Measurements from ENCODE around the gene MYEOV. TPM values are rescaled to one million over a fixed set of nuclear protein-coding genes. Genes with fewer than 3 reads are reported as not detected.

The MYEOV gene
- total RNA-seq, 4 donors from 2014 or later = not detected

GRCh38 chr11:69265210-69265609 is 28.7 kb upstream of the MYEOV start:
- H3K4me1 ChIP-seq = peaks cover 0 to 16% (median 2%) of the 10 kb centered on the region in 4 donors
- H3K27ac ChIP-seq (replicated peaks in 1 of 4) = no peak overlapping the region
- WGBS = 91% methylated on average over 5 of the region's 6 CpGs
- H3K9me3 ChIP-seq = peaks cover 0 to under 1% (median 0%) of the 10 kb centered on the region in 4 donors
- intact Hi-C loops (cut with DNase I) = no loop called here
- no peak overlapping the region for H3K4me3 ChIP-seq
- DNase-seq (ENCODE audit: extremely low spot score) = no peak
- TF ChIP-seq POLR2A (IDR thresholded peaks at IDR 0.05; ENCODE audit: low read depth) = no peak
- no peak for TF ChIP-seq POLR2AphosphoS5 (IDR thresholded peaks at IDR 0.05)
- TF ChIP-seq CTCF (IDR thresholded peaks at IDR 0.05) = no peak
- TF ChIP-seq EP300 (IDR thresholded peaks at IDR 0.05) = no peak
- H3K27me3 ChIP-seq = peaks cover 0 to 21% (median 0%) of the 10 kb centered on the region in 4 donors
- no peaks in the 10 kb centered on the region for H3K36me3 ChIP-seq

- Histone ChIP-seq H3K4me3 (no peak overlapping the region), H3K36me3 (no peaks in the 10 kb centered on the region), H3K9me3 (no peaks in the 10 kb centered on the region), H3K27me3 (peaks cover 0 to 21% (median 0%) of the 10 kb centered on the region in 4 donors), H3K27ac (replicated peaks in 1 of 4) (no peak overlapping the region), H3K4me1 (peaks cover 0 to 16% (median 2%) of the 10 kb centered on the region in 4 donors)
- DNase-seq (ENCODE audit: extremely low spot score) = no peak
- TF ChIP-seq EP300 (IDR thresholded peaks at IDR 0.05) (no peak), POLR2AphosphoS5 (IDR thresholded peaks at IDR 0.05) (no peak), POLR2A (IDR thresholded peaks at IDR 0.05; ENCODE audit: low read depth) (no peak)
- WGBS = 98% methylated on average over 11 of the region's 11 CpGs
- intact Hi-C loops (cut with DNase I) = no loop called here
These were observed 27.9 kb upstream of the MYEOV start for GRCh38 chr11:69265911-69266510.

GRCh38 chr11:69267395-69267805 is 26.6 kb upstream of the MYEOV start:
- H3K4me1 ChIP-seq = peaks cover 0 to 16% (median 2%) of the 10 kb centered on the region in 4 donors
- WGBS = 58% methylated on average over 12 of the region's 12 CpGs
- no peaks in the 10 kb centered on the region for H3K9me3 ChIP-seq
- no peak overlapping the region for H3K4me3 ChIP-seq
- peaks cover 0 to 21% (median 0%) of the 10 kb centered on the region in 4 donors for H3K27me3 ChIP-seq
- no peak overlapping the region for H3K27ac ChIP-seq (replicated peaks in 1 of 4)
- H3K36me3 ChIP-seq = no peaks in the 10 kb centered on the region
- intact Hi-C loops (cut with DNase I) = no loop called here
- TF ChIP-seq POLR2AphosphoS5 (IDR thresholded peaks at IDR 0.05) (no peak), POLR2A (IDR thresholded peaks at IDR 0.05; ENCODE audit: low read depth) (no peak), EP300 (IDR thresholded peaks at IDR 0.05) (no peak), CTCF (IDR thresholded peaks at IDR 0.05) (no peak)
- DNase-seq (ENCODE audit: extremely low spot score) = no peak

DNA sequence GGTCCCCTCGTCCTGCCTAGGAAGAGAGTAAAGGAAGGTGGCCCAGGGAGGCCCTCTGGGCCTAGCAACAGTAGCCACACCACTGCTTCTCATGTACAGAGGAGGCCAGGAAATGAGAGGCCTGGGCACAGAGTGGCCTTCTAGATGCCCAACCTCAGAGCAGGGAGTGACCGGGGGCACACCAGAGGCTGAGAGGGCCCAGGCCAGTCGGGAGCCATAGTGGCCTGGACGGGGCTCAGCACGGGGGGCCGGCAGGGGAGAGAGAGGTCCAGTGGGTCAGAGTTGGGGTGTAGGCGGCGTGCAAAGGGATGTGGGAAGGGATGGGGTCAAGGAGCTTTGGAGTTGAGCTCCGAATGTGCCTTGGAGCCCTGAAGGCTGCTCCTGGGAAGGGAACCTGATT is 25.0 kb upstream of the MYEOV start:
- TF ChIP-seq EP300 (IDR thresholded peaks at IDR 0.05) (no peak), POLR2A (IDR thresholded peaks at IDR 0.05; ENCODE audit: low read depth) (no peak), POLR2AphosphoS5 (IDR thresholded peaks at IDR 0.05) (no peak), CTCF (IDR thresholded peaks at IDR 0.05) (no peak)
- Histone ChIP-seq H3K36me3 (no peaks in the 10 kb centered on the region), H3K4me1 (peaks cover 0 to 13% (median 2%) of the 10 kb centered on the region in 4 donors), H3K9me3 (no peaks in the 10 kb centered on the region), H3K27me3 (peaks cover 0 to 21% (median 0%) of the 10 kb centered on the region in 4 donors), H3K4me3 (no peak overlapping the region), H3K27ac (replicated peaks in 1 of 4) (no peak overlapping the region)
- 90% methylated on average over 9 of the region's 9 CpGs for WGBS
- DNase-seq (ENCODE audit: extremely low spot score) = no peak
- intact Hi-C loops (cut with DNase I) = no loop called here

- TF ChIP-seq POLR2AphosphoS5 (IDR thresholded peaks at IDR 0.05) (no peak), POLR2A (IDR thresholded peaks at IDR 0.05; ENCODE audit: low read depth) (no peak), CTCF (IDR thresholded peaks at IDR 0.05) (no peak), EP300 (IDR thresholded peaks at IDR 0.05) (no peak)
- intact Hi-C loops (cut with DNase I) = no loop called here
These were observed 24.6 kb upstream of the MYEOV start for GRCh38 chr11:69269388-69269787.

More at GRCh38 chr11:69269388-69269787, 24.6 kb upstream of the MYEOV start:
- 66% methylated on average over 4 of the region's 4 CpGs for WGBS
- no peak overlapping the region for H3K4me3 ChIP-seq
- H3K36me3 ChIP-seq = no peaks in the 10 kb centered on the region
- H3K4me1 ChIP-seq = peaks cover 0 to 10% (median 2%) of the 10 kb centered on the region in 4 donors
- peaks cover 0 to 18% (median 0%) of the 10 kb centered on the region in 4 donors for H3K27me3 ChIP-seq
- H3K27ac ChIP-seq (replicated peaks in 1 of 4) = no peak overlapping the region
- no peak for DNase-seq (ENCODE audit: extremely low spot score)
- H3K9me3 ChIP-seq = no peaks in the 10 kb centered on the region

Measured in esophagus muscularis mucosa (tissue), 4 donors.